H1 (cell line): Measurements from ENCODE around the gene TNFRSF18. TPM values are rescaled to one million over a fixed set of nuclear protein-coding genes. Genes with fewer than 3 reads are reported as not detected.

Source experiments
- CTCF ChIA-PET: fragments of 300-600 bp; sonication (Branson Sonifier 250); formaldehyde crosslinking; loops from one replicate; lab custom pipeline; 2021; ENCODE audit not compliant: partially characterized antibody; lab: Charles Lee
- POLR2A ChIA-PET: fragments of 300-600 bp; sonication (Branson Sonifier 250); formaldehyde crosslinking; loops from one replicate; lab custom pipeline; 2021; ENCODE audit warnings: inconsistent platforms; ENCODE audit not compliant: partially characterized antibody; lab: Charles Lee
- DNase-seq, 2 experiments: peaks; one replicate each; pipeline versions ENCODE4 v3.0.0 to v3.0.0-alpha.2; 2010 to 2022; ENCODE audit warnings: low spot score in 2 of 2, low read depth in 1 of 2, mixed read lengths in 1 of 2
- FAIRE-seq: peaks from 2 replicates; lab custom pipeline; 2011; peaks lifted over from hg19 to GRCh38; lab: Jason Lieb, UNC
- H2AFZ ChIP-seq: 2 replicates; pipeline ENCODE4 v1.8.1; 2012; ENCODE audit warnings: low read length, inconsistent platforms
- H2AK5ac ChIP-seq: 2 replicates; pipeline ENCODE4 v1.6.1; 2013; ENCODE audit warnings: low read depth, low read length
- H2BK120ac ChIP-seq: replicated peaks from 2 replicates; pipeline ENCODE3; 2013; ENCODE audit warnings: low read depth, low read length, inconsistent platforms
- H2BK12ac ChIP-seq: 2 replicates; pipeline ENCODE4 v1.6.1; 2013; ENCODE audit warnings: low read depth, low read length
- H2BK15ac ChIP-seq: 2 replicates; pipeline ENCODE4 v1.6.1; 2013; ENCODE audit warnings: low read length
- H2BK20ac ChIP-seq: 2 replicates; pipeline ENCODE4 v1.6.1; 2013; ENCODE audit warnings: low read length
- H2BK5ac ChIP-seq: 2 replicates; pipeline ENCODE4 v1.6.1; 2013; ENCODE audit warnings: low read depth, low read length
- H3K14ac ChIP-seq: 2 replicates; pipeline ENCODE4 v1.6.1; 2013; ENCODE audit warnings: inconsistent platforms; ENCODE audit not compliant: insufficient read length
- H3K18ac ChIP-seq: 2 replicates; pipeline ENCODE4 v1.6.1; 2013; ENCODE audit warnings: low read length; ENCODE audit errors: extremely low read depth
- H3K23ac ChIP-seq: 2 replicates; pipeline ENCODE4 v1.6.1; 2013; ENCODE audit warnings: inconsistent platforms; ENCODE audit not compliant: insufficient read length
- H3K23me2 ChIP-seq: 2 replicates; pipeline ENCODE4 v1.6.1; 2013; ENCODE audit warnings: low read depth, low read length
- H3K27ac ChIP-seq: 2 replicates; pipeline ENCODE4 v1.6.1; 2011; ENCODE audit warnings: low read depth, low read length, inconsistent platforms
- H3K27me3 ChIP-seq, 4 experiments: replicated peaks in 1 of 4; 1 replicate in 1 of 4; 2 replicates in 3 of 4; pipeline versions ENCODE4 v1.6.1 to v1.8.1; 2011 to 2013; ENCODE audit warnings: low read length in 3 of 4, mild to moderate bottlenecking in 3 of 4, inconsistent platforms in 2 of 4, mixed read lengths in 2 of 4, moderate library complexity in 1 of 4; ENCODE audit not compliant: control insufficient read depth in 3 of 4, insufficient read depth in 3 of 4; ENCODE audit errors: extremely low read depth in 1 of 4
- H3K36me3 ChIP-seq, 4 experiments: 2 replicates each; pipeline versions ENCODE4 v1.6.1 to v1.8.1; 2011 to 2013; ENCODE audit warnings: mild to moderate bottlenecking in 4 of 4, low read length in 3 of 4, moderate library complexity in 2 of 4, control low read depth in 1 of 4, inconsistent platforms in 1 of 4; ENCODE audit not compliant: insufficient read depth in 4 of 4, control insufficient read depth in 2 of 4
- H3K4ac ChIP-seq: replicated peaks from 2 replicates; pipeline ENCODE3; 2013; ENCODE audit warnings: low read length, low read depth, mixed read lengths, inconsistent platforms; ENCODE audit not compliant: insufficient read length
- H3K4me1 ChIP-seq, 4 experiments: replicated peaks in 1 of 4; 1 replicate in 1 of 4; 2 replicates in 3 of 4; pipeline versions ENCODE4 v1.6.1 to v1.8.1; 2011 to 2013; ENCODE audit warnings: low read length in 3 of 4, inconsistent platforms in 2 of 4, mixed read lengths in 1 of 4; ENCODE audit not compliant: insufficient read depth in 4 of 4, control insufficient read depth in 3 of 4
- H3K4me2 ChIP-seq, 2 experiments: 2 replicates each; pipeline versions ENCODE4 v1.6.1 to v1.8.1; 2011 to 2013; ENCODE audit warnings: low read depth in 2 of 2, low read length in 2 of 2, control low read depth in 1 of 2, inconsistent platforms in 1 of 2, mild to moderate bottlenecking in 1 of 2; ENCODE audit not compliant: insufficient read depth in 1 of 2
- H3K4me3 ChIP-seq, 4 experiments: fragments of 200-600, 300-600 bp in 1 of 4; sonication (generic), shearing (Covaris generic), sonication (Bioruptor Twin) in 1 of 4; 2 replicates each; pipeline versions ENCODE4 v1.5.1 to v1.8.1; 2011 to 2016; ENCODE audit warnings: low read length in 4 of 4, low read depth in 3 of 4, control low read depth in 2 of 4, inconsistent platforms in 2 of 4, mild to moderate bottlenecking in 2 of 4, mixed read lengths in 1 of 4, moderate library complexity in 1 of 4; ENCODE audit not compliant: insufficient read depth in 2 of 4; ENCODE audit errors: extremely low read depth in 1 of 4
- H3K56ac ChIP-seq: replicated peaks from 2 replicates; pipeline ENCODE3; 2013; ENCODE audit warnings: low read depth, mild to moderate bottlenecking, mixed read lengths, low read length, inconsistent platforms; ENCODE audit not compliant: insufficient read length
- H3K79me1 ChIP-seq: 2 replicates; pipeline ENCODE4 v1.6.1; 2013; ENCODE audit warnings: low read depth, low read length, control low read depth
- H3K79me2 ChIP-seq, 2 experiments: 2 replicates each; pipeline versions ENCODE4 v1.6.1 to v1.8.1; 2012 to 2013; ENCODE audit warnings: low read length in 2 of 2, mild to moderate bottlenecking in 2 of 2, inconsistent platforms in 1 of 2; ENCODE audit not compliant: insufficient read depth in 2 of 2, control insufficient read depth in 1 of 2
- H3K9ac ChIP-seq, 4 experiments: replicated peaks in 1 of 4; 1 replicate in 1 of 4; 2 replicates in 3 of 4; pipeline versions ENCODE4 v1.6.1 to v1.8.1; 2011 to 2013; ENCODE audit warnings: low read depth in 3 of 4, low read length in 3 of 4, control low read depth in 2 of 4, mild to moderate bottlenecking in 2 of 4, moderate library complexity in 2 of 4, inconsistent platforms in 1 of 4; ENCODE audit errors: extremely low read depth in 1 of 4
- H3K9me3 ChIP-seq, 2 experiments: 2 replicates each; pipeline versions ENCODE4 v1.6.1 to v1.8.1; 2012 to 2013; ENCODE audit warnings: mild to moderate bottlenecking in 2 of 2, moderate library complexity in 2 of 2, control low read depth in 1 of 2, inconsistent platforms in 1 of 2, low read depth in 1 of 2, low read length in 1 of 2, mixed read lengths in 1 of 2; ENCODE audit not compliant: insufficient read depth in 2 of 2
- H4K20me1 ChIP-seq, 2 experiments: replicated peaks in 1 of 2; 2 replicates each; pipeline versions ENCODE3 to v1.8.1; 2011 to 2013; ENCODE audit warnings: inconsistent platforms in 2 of 2, low read length in 2 of 2, mild to moderate bottlenecking in 1 of 2; ENCODE audit not compliant: insufficient read depth in 2 of 2, control insufficient read depth in 1 of 2
- H4K5ac ChIP-seq: 2 replicates; pipeline ENCODE4 v1.6.1; 2013; ENCODE audit warnings: low read length, low read depth, mixed read lengths, inconsistent platforms; ENCODE audit not compliant: insufficient read length
- H4K8ac ChIP-seq: 2 replicates; pipeline ENCODE4 v1.8.0; 2013; ENCODE audit warnings: mild to moderate bottlenecking, moderate library complexity, low read length, inconsistent platforms; ENCODE audit not compliant: insufficient read depth; ENCODE audit errors: extremely low read depth
- H4K91ac ChIP-seq: replicated peaks from 2 replicates; pipeline ENCODE3; 2013; ENCODE audit warnings: low read length, mixed read lengths, inconsistent platforms; ENCODE audit not compliant: insufficient read length
- BACH1 ChIP-seq: IDR thresholded peaks from 2 replicates; pipeline ENCODE4 v1.6.1; 2012; ENCODE audit warnings: low read length, improper control_type of control experiment
- CHD1 ChIP-seq: IDR thresholded peaks from 2 replicates; pipeline ENCODE4 v1.6.1; 2012; ENCODE audit warnings: low read depth, low read length, improper control_type of control experiment
- CTCF ChIP-seq, 3 experiments: IDR thresholded peaks; 1 replicate in 2 of 3; 2 replicates in 1 of 3; pipeline versions ENCODE4 v1.5.1 to v1.6.1; 2011; ENCODE audit warnings: low read length in 3 of 3, mild to moderate bottlenecking in 3 of 3, inconsistent platforms in 2 of 3, low read depth in 1 of 3, moderate library complexity in 1 of 3; ENCODE audit not compliant: insufficient read depth in 1 of 3; ENCODE audit errors: control extremely low read depth in 1 of 3
- NRF1 ChIP-seq: IDR thresholded peaks from 2 replicates; pipeline ENCODE4 v1.6.1; 2011; ENCODE audit warnings: mild to moderate bottlenecking, low read depth, low read length, improper control_type of control experiment
- POLR2A ChIP-seq, 2 experiments: IDR thresholded peaks; 1 replicate in 1 of 2; 2 replicates in 1 of 2; pipeline ENCODE4 v1.6.1; 2011; ENCODE audit warnings: low read depth in 2 of 2, low read length in 2 of 2, mild to moderate bottlenecking in 2 of 2; ENCODE audit errors: control extremely low read depth in 1 of 2
- SIRT6 ChIP-seq: IDR thresholded peaks from one replicate; pipeline ENCODE4 v1.7.1; 2012; ENCODE audit warnings: low read length, inconsistent platforms
- SRF ChIP-seq: IDR thresholded peaks from 2 replicates; pipeline ENCODE4 v1.6.1; 2011; ENCODE audit warnings: mild to moderate bottlenecking, low read depth, low read length, moderate library complexity
- TBP ChIP-seq: IDR thresholded peaks from 2 replicates; pipeline ENCODE4 v1.6.1; 2011; ENCODE audit warnings: low read depth, low read length, improper control_type of control experiment
- WGBS, 2 experiments: shearing (Covaris generic) in 1 of 2; methylation state at CpG; one replicate each; pipeline versions ENCODE4 v1.1.6 to v1.1.7; 2013 to 2015; ENCODE audit warnings: low lambda C conversion rate in 2 of 2, mixed read lengths in 2 of 2, inconsistent platforms in 1 of 2, low coverage in 1 of 2, missing lambda C conversion rate in 1 of 2; ENCODE audit not compliant: insufficient replicate concordance in 2 of 2, insufficient coverage in 1 of 2, insufficient read length in 1 of 2; ENCODE audit errors: extremely low coverage in 1 of 2, missing lambda C conversion rate in 1 of 2; 5-methylcytosine and 5-hydroxymethylcytosine counted together
- polyA plus RNA-seq, 7 experiments: library from polyadenylated mRNA; depleted of rRNA in 3 of 7; stranded (reverse) in 5 of 7; unstranded in 2 of 7; fragments of >200 nt in 5 of 7; fragments of 200-250 nt in 2 of 7; gene quantifications; 1 replicate in 5 of 7; 2 replicates in 1 of 7; 4 replicates in 1 of 7; pipeline versions ENCODE4 v1.2.1 to v1.2.3, GENCODE V29; 2011 to 2013; ENCODE audit warnings: missing spikeins in 2 of 7, mixed read lengths in 2 of 7
- total RNA-seq: library from RNA; stranded (reverse); fragmentation: NEBNext Ultra II Directional; extraction: Animal tissue kit (Norgen Biotek cat#: 25700); gene quantifications from 2 replicates; pipeline ENCODE4 v1.2.1, GENCODE V29; 2021

Gene TNFRSF18
- total and polyA plus RNA-seq, 2 of the 8 experiments (the other 6 are each of a cell fraction or from before 2014, with no cell fraction given) = 1.5 to 2.5 TPM

- no peak overlapping the region for H3K4me3 ChIP-seq
- H3K27me3 ChIP-seq = no peaks in the 10 kb centered on the region
- no peak overlapping the region for H2BK20ac ChIP-seq
- no peak overlapping the region for H3K4ac ChIP-seq
- H4K8ac ChIP-seq = no peak overlapping the region
- H3K23ac ChIP-seq = no peak overlapping the region
- H3K27ac ChIP-seq = no peak overlapping the region
- H2AK5ac ChIP-seq = no peak overlapping the region
- H4K20me1 ChIP-seq = peaks cover 5 to 31% of the 10 kb centered on the region in 2 experiments
- TF ChIP-seq BACH1 (no peak), TBP (no peak), CTCF (IDR thresholded peaks at IDR 0.05; ENCODE audit: control extremely low read depth in 1 of 3, insufficient read depth in 1 of 3, low read depth in 1 of 3, low read length in 3 of 3) (no peak), CHD1 (no peak), POLR2A (IDR thresholded peaks at IDR 0.05; ENCODE audit: control extremely low read depth in 1 of 2, low read depth in 2 of 2, low read length in 2 of 2) (no peak), SIRT6 (no peak), SRF (no peak), NRF1 (no peak)
- no peak overlapping the region for H2BK15ac ChIP-seq
- DNase-seq = no peak
- H3K79me2 ChIP-seq = peaks cover 6 to 39% of the 10 kb centered on the region in 2 experiments; a peak in 3 of 4 replicates
- no peak overlapping the region for H2BK5ac ChIP-seq
- H3K56ac ChIP-seq = no peak overlapping the region
- H3K9me3 ChIP-seq = no peaks in the 10 kb centered on the region
- H2BK12ac ChIP-seq = no peak overlapping the region
- H2BK120ac ChIP-seq = no peak overlapping the region
- no peak overlapping the region for H4K5ac ChIP-seq
- CTCF ChIA-PET = interaction anchor here (0.8 to 6.2 kb wide), 6 partner anchors 11 to 194 kb away, joined by 3 to 28 read pairs (median 4); no protein-coding TSS in a partner anchor
- POLR2A ChIA-PET = interaction anchor here (0.6 to 3.1 kb wide), 4 partner anchors 11 to 167 kb away, joined by 3 to 15 read pairs (median 4); no protein-coding TSS in a partner anchor
- H3K18ac ChIP-seq = no peak overlapping the region
- H3K23me2 ChIP-seq = peaks cover 7% of the 10 kb centered on the region
- H4K91ac ChIP-seq = no peak overlapping the region
- peaks cover 37% of the 10 kb centered on the region for H3K79me1 ChIP-seq
- H3K9ac ChIP-seq = no peak overlapping the region
- 92% methylated on average over 23 of the region's 44 CpGs; no CpG with 5 or more reads in 1 of the 2 experiments for WGBS, 2 experiments
- no peak for FAIRE-seq
- no peak overlapping the region for H3K4me2 ChIP-seq
- H3K14ac ChIP-seq = no peak overlapping the region
- H3K4me1 ChIP-seq = peaks cover 0 to 3% (median 0%) of the 10 kb centered on the region in 4 experiments; a peak in 1 of 7 replicates
- peaks cover 4 to 30% (median 15%) of the 10 kb centered on the region in 4 experiments; a peak in 7 of 8 replicates for H3K36me3 ChIP-seq
- H2AFZ ChIP-seq = no peak overlapping the region
Observed at GRCh38 chr1:1226566-1227362, 20.4 kb upstream of the TNFRSF18 start.
